GM12875 (cell line): ENCODE data around the gene RAB3IL1.

Experiments
- H3K4me3 ChIP-seq: one replicate; pipeline ENCODE4 v1.5.1; 2011; ENCODE audit warnings: low read depth, low read length, control low read depth
- TF ChIP-seq, protein P1 (sequence below): IDR thresholded peaks from 2 replicates; pipeline ENCODE4 v1.5.1; 2011; ENCODE audit warnings: low read depth, mild to moderate bottlenecking, control low read depth, inconsistent platforms, low read length, moderate library complexity, borderline replicate concordance; ENCODE audit not compliant: insufficient read depth

Gene RAB3IL1

DNA sequence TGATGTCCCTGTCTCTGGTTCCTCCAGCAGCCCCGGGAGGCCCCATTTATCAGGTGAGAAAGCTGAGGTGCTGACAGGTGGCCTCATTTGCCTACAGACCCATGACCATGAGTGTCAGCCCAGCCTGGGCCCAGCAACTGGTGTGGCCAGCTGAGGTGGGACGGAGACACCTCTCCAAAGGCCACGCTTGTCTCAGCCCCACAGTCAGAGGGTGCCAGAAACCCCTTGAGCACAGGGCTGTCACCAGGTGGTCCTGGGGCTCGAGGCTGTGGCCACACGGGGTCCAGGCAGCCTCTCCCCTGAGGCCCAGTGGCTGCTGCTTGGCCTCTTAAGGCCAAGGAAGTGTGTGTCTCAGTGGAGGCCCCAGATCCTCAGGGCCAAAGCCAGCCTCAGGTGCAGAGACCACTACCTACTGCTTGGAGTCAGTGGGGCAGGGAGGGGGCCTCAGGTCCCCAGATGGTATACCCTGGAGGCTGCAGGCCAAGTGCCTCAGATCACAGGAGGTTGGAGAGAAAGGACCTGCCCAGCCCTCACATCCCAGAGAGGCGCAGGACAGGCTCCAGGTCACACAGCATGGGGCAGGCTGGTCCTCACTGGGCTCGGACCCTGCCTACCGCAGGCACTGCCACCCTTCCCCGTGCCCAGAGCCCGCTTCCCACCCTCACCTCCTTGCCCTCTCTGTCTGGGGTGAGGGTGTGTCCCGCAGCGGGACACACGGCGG, 11.4 kb downstream of the RAB3IL1 start:
- TF ChIP-seq, protein P1, sequence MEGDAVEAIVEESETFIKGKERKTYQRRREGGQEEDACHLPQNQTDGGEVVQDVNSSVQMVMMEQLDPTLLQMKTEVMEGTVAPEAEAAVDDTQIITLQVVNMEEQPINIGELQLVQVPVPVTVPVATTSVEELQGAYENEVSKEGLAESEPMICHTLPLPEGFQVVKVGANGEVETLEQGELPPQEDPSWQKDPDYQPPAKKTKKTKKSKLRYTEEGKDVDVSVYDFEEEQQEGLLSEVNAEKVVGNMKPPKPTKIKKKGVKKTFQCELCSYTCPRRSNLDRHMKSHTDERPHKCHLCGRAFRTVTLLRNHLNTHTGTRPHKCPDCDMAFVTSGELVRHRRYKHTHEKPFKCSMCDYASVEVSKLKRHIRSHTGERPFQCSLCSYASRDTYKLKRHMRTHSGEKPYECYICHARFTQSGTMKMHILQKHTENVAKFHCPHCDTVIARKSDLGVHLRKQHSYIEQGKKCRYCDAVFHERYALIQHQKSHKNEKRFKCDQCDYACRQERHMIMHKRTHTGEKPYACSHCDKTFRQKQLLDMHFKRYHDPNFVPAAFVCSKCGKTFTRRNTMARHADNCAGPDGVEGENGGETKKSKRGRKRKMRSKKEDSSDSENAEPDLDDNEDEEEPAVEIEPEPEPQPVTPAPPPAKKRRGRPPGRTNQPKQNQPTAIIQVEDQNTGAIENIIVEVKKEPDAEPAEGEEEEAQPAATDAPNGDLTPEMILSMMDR: no peak
- H3K4me3 ChIP-seq: no peak overlapping the region

DNA sequence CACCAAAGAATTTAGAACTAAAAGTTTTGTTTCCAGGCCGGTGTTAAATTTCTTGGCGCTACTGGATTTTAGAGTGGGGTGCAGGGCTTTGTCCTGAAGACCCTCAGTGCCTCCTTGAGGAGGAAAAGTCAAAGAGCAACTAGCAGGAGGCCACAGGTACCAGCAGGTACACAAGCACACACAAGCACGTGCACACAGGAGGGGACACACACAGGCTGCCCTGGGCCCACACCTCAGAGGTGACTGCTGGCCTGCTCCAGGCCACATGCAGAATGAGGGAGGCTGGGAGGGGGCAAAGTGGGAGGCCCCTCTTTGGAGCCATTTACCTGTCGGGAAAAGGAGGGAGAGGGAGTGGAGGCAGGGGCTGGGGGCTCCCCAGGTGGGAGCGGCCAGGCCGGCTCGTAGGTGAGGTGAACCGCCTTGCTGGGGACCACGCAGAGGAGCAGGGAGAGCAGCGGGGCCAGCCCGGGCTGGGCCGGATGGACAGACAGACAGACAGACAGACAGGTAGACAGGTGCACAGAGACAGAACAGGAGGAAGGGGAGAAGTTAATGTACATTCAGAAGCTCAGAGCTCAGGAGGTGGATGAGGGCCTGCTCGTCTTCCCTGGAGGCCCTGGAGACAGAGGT, 12.2 kb downstream of the RAB3IL1 start:
- TF ChIP-seq, protein P1: no peak
- H3K4me3 ChIP-seq: no peak overlapping the region

DNA sequence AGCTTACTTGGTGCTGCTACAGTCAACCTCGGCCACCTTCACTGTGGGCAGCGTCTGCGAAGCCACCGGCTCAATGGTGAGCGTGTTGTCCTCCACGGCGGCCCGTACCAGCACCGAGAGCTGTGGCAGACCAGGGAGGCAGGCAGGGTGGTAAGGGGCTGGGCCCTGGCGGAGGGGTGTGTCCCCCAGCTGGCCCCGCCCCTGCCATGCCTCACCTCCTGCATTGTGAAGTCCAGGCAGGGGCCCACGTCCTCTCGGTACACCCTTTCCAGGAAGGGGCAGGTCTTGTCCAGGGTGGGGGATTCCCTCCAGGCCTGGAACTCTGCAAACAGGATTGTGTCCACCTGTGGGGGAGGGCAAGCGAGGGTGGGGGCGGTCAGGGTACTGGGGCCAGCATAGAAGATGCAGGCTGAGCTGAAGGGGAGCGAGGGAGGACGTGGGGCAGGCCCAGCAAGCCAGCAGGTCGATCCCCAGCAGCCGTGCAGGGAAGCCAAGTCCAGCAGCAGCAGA, 12.8 kb downstream of the RAB3IL1 start:
- TF ChIP-seq, protein P1: no peak
- no peak overlapping the region for H3K4me3 ChIP-seq

DNA sequence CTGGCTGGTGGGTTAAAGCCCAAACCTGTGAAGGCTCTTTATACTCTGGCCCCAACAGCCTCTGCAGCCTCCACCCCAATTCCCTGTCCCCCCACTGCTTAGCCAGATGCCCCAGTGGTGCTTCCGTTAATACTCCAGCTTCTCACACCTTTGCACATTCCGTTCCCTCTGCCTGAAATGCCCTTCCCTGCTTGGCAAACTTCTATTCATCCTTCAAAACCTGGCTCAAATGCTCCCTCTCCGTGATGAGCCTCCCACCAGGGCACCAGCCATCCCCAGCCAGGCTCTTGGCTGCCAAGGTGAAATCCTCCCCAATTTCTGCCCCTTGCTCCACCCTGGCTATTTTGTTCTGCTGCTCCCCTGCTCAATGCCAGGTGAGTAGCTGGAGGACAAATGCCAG, 13.5 kb downstream of the RAB3IL1 start:
- no peak overlapping the region for H3K4me3 ChIP-seq
- TF ChIP-seq, protein P1: no peak

DNA sequence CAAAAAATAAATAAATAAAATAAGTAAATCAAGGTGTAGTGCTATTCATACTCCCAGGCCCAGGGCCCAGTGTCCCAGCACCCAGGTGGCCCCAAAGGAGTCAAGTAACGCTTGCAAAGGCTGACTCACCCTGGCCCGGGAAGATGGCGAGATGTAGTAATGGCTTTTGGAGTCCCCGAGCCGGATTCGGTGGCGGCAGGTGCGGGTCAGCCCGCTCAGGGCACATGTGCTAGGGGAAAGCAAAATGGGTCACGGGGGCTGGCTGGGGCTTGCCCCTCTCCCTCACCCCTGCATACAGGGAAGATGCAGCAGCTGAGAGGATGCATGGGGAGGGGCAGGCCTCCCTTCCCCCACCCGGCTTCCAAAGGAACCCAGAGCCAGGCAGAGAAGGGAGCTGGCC, 15.1 kb downstream of the RAB3IL1 start:
- TF ChIP-seq, protein P1: no peak
- H3K4me3 ChIP-seq: no peak overlapping the region

DNA sequence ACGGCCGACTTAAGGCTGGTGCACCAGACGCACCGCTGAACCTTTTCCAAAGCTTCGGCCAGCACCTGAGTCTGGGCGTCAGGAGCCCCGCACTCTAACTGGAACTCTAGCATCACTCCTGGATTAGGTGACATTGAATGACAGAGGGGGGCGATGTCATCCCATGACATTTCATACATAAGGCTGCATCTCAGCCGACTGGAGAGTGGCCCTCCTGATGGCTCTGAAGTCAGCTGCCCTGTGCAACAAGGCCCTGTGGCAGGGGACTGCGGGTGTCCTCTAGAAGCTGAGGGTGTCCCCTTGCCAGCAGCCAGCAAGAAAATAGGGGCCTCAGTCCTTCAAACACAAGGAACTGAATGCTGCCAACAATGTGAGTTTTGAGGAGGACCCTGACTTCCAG, 16.0 kb downstream of the RAB3IL1 start:
- H3K4me3 ChIP-seq: no peak overlapping the region
- TF ChIP-seq, protein P1: no peak

DNA sequence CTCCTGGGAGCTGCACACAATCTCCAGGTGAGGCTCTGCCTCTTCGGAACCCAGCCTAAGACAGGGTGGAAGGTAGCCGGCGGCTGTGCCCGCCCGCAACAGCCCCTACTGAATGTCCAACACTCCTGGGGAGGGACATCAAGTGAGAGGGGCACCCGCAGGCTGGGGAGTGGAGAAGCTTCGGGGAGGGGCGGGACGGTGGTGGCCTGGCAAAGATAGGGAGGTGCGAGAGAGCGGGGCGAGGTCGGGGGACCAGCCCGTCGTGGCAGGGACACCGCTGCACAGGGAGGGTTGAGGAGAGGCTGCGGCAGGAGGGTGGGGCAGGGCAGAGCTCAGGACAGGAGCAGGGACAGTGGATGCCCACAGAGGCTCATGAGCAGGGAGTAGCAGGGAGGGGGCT, 17.1 kb downstream of the RAB3IL1 start:
- TF ChIP-seq, protein P1: no peak
- no peak overlapping the region for H3K4me3 ChIP-seq
